HepG2 (cell line): ENCODE measurements around the gene ASCC2.

Source experiments
- NFYC ChIP-seq: IDR thresholded peaks from 2 replicates; pipeline ENCODE4 v1.6.1; 2016; ENCODE audit warnings: missing genetic modification reagents, missing compliant biosample characterization
- NR1H2 ChIP-seq: sonication (generic); formaldehyde crosslinking; IDR thresholded peaks from 2 replicates; pipeline ENCODE4 v1.8.1; 2022; ENCODE audit warnings: low read depth, missing genetic modification reagents, borderline replicate concordance
- SUZ12 ChIP-seq: fragments of 150-350 bp; IDR thresholded peaks from 2 replicates; pipeline ENCODE4 v1.6.1; 2014; ENCODE audit warnings: low read depth, low read length

DNA sequence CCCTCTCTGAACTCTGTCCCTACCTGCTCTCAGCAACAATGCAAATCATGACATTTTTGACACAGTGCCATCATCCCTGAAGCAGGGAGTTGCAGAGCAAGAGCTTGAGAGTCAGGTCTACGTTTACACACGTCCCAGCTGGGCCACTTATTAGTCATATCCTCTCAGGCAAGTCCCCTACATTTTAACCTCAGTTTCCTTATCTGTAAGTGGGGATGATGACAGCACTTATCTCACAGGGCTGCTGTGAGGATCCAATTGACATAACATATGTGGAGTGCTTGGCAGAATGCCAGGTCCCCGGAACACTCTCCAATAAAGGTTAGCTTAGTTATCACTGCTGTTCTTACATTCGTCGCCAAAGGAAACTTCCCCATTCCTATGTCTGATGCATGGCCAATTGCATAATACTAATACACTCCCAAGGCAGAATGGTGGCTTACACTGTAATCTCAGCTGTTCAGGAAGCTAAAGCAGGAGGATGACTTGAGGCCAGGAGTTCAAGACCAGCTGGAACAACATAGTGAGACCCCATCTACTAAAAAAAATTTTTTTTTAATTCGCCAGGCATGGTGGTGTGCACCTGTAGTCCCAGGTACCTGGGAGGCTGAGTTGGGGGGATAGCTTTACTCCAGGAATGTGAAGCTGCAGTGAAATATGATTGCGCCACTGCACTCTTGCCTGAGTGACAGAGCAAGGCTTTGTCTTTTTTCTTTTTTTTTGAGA, 16.6 kb downstream of the ASCC2 start:
- TF ChIP-seq NFYC (CRISPR knock-in tag) (no peak), SUZ12 (no peak), NR1H2 (CRISPR knock-in tag) (no peak)
